HepG2 (cell line): ENCODE data around the gene ADAT3. TPM values are rescaled to one million over a fixed set of nuclear protein-coding genes. Genes with fewer than 3 reads are reported as not detected.

Experiments used
- FOXA1 ChIP-seq, 2 experiments: fragments of 450-650 bp in 1 of 2; sonication (generic) in 1 of 2; formaldehyde crosslinking in 1 of 2; IDR thresholded peaks; 2 replicates each; pipeline versions ENCODE4 v1.4.0 to v1.6.1; 2016 to 2020; ENCODE audit warnings: missing genetic modification reagents in 1 of 2
- FOXC1 ChIP-seq: sonication (generic); formaldehyde crosslinking; IDR thresholded peaks from 2 replicates; pipeline ENCODE4 v1.8.0; 2022; ENCODE audit warnings: mild to moderate bottlenecking, missing genetic modification reagents, borderline replicate concordance
- IRF2 ChIP-seq: IDR thresholded peaks from 2 replicates; pipeline ENCODE4 v1.6.1; 2018; ENCODE audit warnings: missing genetic modification reagents, missing compliant biosample characterization
- MTF1 ChIP-seq: sonication (generic); formaldehyde crosslinking; IDR thresholded peaks from 2 replicates; pipeline ENCODE4 v1.5.0; 2020; ENCODE audit warnings: missing genetic modification reagents
- NFKB2 ChIP-seq: sonication (generic); formaldehyde crosslinking; IDR thresholded peaks from 2 replicates; pipeline ENCODE4 v1.4.0; 2020; ENCODE audit warnings: missing genetic modification reagents, borderline replicate concordance
- NR2C2 ChIP-seq: sonication (generic); formaldehyde crosslinking; IDR thresholded peaks from 2 replicates; pipeline ENCODE4 v1.4.0; 2020; ENCODE audit warnings: missing genetic modification reagents, mild to moderate bottlenecking, moderate library complexity, borderline replicate concordance
- STAT5B ChIP-seq: sonication (generic); formaldehyde crosslinking; IDR thresholded peaks from 2 replicates; pipeline ENCODE4 v1.4.0; 2020; ENCODE audit warnings: missing genetic modification reagents
- TBX3 ChIP-seq: fragments of 450-650 bp; IDR thresholded peaks from 2 replicates; pipeline ENCODE4 v1.6.1; 2017; ENCODE audit warnings: antibody characterized with exemption, mild to moderate bottlenecking, inconsistent platforms, borderline replicate concordance
- ZC3H13 ChIP-seq: sonication (generic); formaldehyde crosslinking; IDR thresholded peaks from 2 replicates; pipeline ENCODE4 v1.8.1; 2023; ENCODE audit warnings: mild to moderate bottlenecking, missing genetic modification reagents, moderate library complexity
- ZNF253 ChIP-seq: sonication (generic); formaldehyde crosslinking; IDR thresholded peaks from 2 replicates; pipeline ENCODE4 v1.8.0; 2022; ENCODE audit warnings: mild to moderate bottlenecking, missing genetic modification reagents, borderline replicate concordance
- ZNF331 ChIP-seq: sonication (generic); formaldehyde crosslinking; IDR thresholded peaks from 2 replicates; pipeline ENCODE4 v1.4.0; 2020; ENCODE audit warnings: missing genetic modification reagents
- polyA plus RNA-seq, 8 experiments: library from polyadenylated mRNA; depleted of rRNA in 3 of 8; stranded (reverse) in 7 of 8; unstranded in 1 of 8; fragments of >200 nt; fragmentation: Illumina TruSeq in 4 of 8; extraction: Trizol in 4 of 8; gene quantifications; 2 replicates each; pipeline versions ENCODE4 v1.2.1 to v1.2.3, GENCODE V29; 2011 to 2016; ENCODE audit warnings: low read depth in 4 of 8, missing spikeins in 1 of 8, mixed read lengths in 1 of 8; ENCODE audit not compliant: insufficient read depth in 1 of 8
- total RNA-seq, 5 experiments: library from RNA; depleted of rRNA; stranded (reverse); fragments of >200 nt; fragmentation: Illumina TruSeq; extraction: Trizol; gene quantifications; 2 replicates each; pipeline ENCODE4 v1.2.3, GENCODE V29; 2016; ENCODE audit warnings: low read depth in 1 of 5
- TF ChIP-seq, protein P1 (sequence below): sonication (generic); formaldehyde crosslinking; IDR thresholded peaks from 2 replicates; pipeline ENCODE4 v1.4.0; 2020; ENCODE audit warnings: missing genetic modification reagents, mild to moderate bottlenecking, borderline replicate concordance
- TF ChIP-seq, protein P2 (sequence below): sonication (generic); formaldehyde crosslinking; IDR thresholded peaks from 2 replicates; pipeline ENCODE4 v1.5.1; 2020; ENCODE audit warnings: mild to moderate bottlenecking, missing genetic modification reagents
- TF ChIP-seq, protein P3 (sequence below): sonication (generic); formaldehyde crosslinking; conservative IDR thresholded peaks from 2 replicates; pipeline ENCODE4 v1.4.0; 2020; ENCODE audit warnings: missing genetic modification reagents
- TF ChIP-seq, protein P4 (sequence below): sonication (generic); formaldehyde crosslinking; IDR thresholded peaks from 2 replicates; pipeline ENCODE4 v1.5.0; 2020; ENCODE audit warnings: missing genetic modification reagents
- TF ChIP-seq, protein P5 (sequence below): IDR thresholded peaks from 2 replicates; pipeline ENCODE4 v1.6.1; 2016; ENCODE audit warnings: low read depth, control low read depth

ADAT3 gene
- total and polyA plus RNA-seq, 2 of the 13 experiments (the other 11 are each of a cell fraction or from before 2014, with no cell fraction given) = 0.95 to 3.5 TPM

DNA sequence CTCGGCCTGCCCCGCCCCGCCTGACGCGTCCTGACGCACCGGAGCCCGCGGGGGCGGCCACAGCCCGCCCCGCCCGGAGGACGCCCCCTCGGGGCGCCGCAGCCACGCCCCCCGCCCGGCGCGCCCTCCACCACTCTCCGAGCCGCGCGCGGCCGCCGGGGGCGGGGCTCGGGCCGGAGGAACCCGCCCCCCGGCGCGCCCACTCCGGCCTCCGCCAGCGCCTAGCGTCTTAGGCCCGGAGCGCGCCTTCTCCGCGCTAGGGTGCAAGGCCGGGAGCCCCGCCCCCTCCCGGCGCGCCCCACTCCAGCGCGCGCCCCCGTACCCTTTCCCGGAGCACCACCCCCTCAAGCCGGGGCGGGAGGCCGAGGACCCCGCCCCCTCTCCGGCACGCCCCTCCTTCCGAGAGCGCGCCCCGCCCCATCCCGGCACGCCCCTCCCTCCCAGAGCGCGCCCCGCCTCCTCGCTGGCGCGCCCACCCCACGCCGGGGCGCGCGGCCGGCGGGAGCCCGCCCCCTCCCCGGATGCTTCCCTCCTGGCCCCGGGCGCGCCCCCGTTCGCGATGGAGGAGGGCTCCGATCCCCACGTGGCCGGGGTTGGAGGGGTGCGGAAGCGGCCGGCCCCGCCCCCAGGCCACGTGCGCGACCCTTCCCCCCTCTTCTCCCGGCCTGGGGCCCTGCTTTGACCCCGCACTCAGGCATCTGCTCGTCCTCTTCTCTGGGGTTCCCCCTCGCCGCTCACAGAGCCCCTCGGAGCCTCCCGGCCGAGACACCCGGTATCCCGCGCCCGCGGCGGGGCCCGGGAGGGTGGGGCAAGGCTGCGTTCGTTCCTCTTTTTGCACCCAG, 41.3 kb upstream of the ADAT3 start (continued):
- TF ChIP-seq, protein P1, sequence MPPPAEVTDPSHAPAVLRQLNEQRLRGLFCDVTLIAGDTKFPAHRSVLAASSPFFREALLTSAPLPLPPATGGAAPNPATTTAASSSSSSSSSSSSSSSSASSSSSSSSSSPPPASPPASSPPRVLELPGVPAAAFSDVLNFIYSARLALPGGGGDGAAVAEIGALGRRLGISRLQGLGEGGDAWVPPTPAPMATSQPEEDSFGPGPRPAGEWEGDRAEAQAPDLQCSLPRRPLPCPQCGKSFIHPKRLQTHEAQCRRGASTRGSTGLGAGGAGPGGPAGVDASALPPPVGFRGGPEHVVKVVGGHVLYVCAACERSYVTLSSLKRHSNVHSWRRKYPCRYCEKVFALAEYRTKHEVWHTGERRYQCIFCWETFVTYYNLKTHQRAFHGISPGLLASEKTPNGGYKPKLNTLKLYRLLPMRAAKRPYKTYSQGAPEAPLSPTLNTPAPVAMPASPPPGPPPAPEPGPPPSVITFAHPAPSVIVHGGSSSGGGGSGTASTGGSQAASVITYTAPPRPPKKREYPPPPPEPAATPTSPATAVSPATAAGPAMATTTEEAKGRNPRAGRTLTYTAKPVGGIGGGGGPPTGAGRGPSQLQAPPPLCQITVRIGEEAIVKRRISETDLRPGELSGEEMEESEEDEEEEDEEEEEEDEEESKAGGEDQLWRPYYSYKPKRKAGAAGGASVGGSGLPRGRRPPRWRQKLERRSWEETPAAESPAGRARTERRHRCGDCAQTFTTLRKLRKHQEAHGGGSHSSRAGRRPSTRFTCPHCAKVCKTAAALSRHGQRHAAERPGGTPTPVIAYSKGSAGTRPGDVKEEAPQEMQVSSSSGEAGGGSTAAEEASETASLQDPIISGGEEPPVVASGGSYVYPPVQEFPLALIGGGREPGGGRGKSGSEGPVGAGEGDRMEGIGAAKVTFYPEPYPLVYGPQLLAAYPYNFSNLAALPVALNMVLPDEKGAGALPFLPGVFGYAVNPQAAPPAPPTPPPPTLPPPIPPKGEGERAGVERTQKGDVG (CRISPR knock-in tag) = no peak
- TF ChIP-seq FOXC1 (CRISPR knock-in tag) (no peak; the same call in 1 of the 2 replicates), STAT5B (CRISPR knock-in tag) (no peak), TBX3 (no peak), FOXA1 (IDR thresholded peaks at IDR 0.05) (no peak), FOXA1 (CRISPR knock-in tag; IDR thresholded peaks at IDR 0.05) (no peak), NFKB2 (CRISPR knock-in tag) (0 out of 2 replicates have a peak, but pooled peaks have one; percentile 3), ZC3H13 (CRISPR knock-in tag) (0 out of 2 replicates have a peak, but pooled peaks have one; percentile 40), ZNF253 (CRISPR knock-in tag) (peak; percentile 67; the same call in 1 of the 2 replicates), NR2C2 (CRISPR knock-in tag) (peak; percentile 80), MTF1 (CRISPR knock-in tag) (no peak), IRF2 (CRISPR knock-in tag) (no peak), ZNF331 (CRISPR knock-in tag) (no peak)
- TF ChIP-seq, protein P2, sequence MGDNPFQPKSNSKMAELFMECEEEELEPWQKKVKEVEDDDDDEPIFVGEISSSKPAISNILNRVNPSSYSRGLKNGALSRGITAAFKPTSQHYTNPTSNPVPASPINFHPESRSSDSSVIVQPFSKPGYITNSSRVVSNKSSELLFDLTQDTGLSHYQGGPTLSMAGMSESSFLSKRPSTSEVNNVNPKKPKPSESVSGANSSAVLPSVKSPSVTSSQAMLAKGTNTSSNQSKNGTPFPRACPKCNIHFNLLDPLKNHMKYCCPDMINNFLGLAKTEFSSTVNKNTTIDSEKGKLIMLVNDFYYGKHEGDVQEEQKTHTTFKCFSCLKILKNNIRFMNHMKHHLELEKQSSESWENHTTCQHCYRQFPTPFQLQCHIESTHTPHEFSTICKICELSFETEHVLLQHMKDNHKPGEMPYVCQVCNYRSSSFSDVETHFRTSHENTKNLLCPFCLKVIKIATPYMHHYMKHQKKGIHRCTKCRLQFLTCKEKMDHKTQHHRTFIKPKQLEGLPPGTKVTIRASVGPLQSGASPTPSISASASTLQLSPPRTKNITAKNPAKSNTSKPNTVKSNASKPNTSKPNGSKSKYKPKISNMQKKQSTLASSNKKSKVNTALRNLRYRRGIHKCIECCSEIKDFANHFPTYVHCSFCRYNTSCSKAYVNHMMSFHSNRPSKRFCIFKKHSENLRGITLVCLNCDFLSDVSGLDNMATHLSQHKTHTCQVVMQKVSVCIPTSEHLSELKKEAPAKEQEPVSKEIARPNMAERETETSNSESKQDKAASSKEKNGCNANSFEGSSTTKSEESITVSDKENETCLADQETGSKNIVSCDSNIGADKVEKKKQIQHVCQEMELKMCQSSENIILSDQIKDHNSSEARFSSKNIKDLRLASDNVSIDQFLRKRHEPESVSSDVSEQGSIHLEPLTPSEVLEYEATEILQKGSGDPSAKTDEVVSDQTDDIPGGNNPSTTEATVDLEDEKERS = no peak
- TF ChIP-seq, protein P3, sequence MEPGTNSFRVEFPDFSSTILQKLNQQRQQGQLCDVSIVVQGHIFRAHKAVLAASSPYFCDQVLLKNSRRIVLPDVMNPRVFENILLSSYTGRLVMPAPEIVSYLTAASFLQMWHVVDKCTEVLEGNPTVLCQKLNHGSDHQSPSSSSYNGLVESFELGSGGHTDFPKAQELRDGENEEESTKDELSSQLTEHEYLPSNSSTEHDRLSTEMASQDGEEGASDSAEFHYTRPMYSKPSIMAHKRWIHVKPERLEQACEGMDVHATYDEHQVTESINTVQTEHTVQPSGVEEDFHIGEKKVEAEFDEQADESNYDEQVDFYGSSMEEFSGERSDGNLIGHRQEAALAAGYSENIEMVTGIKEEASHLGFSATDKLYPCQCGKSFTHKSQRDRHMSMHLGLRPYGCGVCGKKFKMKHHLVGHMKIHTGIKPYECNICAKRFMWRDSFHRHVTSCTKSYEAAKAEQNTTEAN (CRISPR knock-in tag) = no peak
- TF ChIP-seq, protein P4, sequence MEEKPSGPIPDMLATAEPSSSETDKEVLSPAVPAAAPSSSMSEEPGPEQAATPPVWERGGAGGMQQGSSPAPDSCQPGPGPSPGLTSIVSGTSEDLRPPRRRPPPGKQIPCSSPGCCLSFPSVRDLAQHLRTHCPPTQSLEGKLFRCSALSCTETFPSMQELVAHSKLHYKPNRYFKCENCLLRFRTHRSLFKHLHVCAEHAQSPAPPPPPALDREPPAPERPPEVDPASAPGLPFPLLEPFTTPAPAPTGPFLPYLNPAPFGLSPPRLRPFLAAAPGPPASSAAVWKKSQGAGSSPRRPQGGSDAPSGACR (CRISPR knock-in tag) = no peak
- TF ChIP-seq, protein P5, sequence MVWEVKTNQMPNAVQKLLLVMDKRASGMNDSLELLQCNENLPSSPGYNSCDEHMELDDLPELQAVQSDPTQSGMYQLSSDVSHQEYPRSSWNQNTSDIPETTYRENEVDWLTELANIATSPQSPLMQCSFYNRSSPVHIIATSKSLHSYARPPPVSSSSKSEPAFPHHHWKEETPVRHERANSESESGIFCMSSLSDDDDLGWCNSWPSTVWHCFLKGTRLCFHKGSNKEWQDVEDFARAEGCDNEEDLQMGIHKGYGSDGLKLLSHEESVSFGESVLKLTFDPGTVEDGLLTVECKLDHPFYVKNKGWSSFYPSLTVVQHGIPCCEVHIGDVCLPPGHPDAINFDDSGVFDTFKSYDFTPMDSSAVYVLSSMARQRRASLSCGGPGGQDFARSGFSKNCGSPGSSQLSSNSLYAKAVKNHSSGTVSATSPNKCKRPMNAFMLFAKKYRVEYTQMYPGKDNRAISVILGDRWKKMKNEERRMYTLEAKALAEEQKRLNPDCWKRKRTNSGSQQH (CRISPR knock-in tag) = peak; percentile 30; the same call in 1 of the 2 replicates
